ENCODE data around the gene IPO11.
"Not testable (repeated sequence)": the region's sequence is repeated elsewhere in the genome, so short reads cannot be mapped to it uniquely, and the experiment has no call there.

The IPO11 gene

GRCh38 chr5:62457071-62457470 lies 44.5 kb downstream of the IPO11 start:
- DNase-seq = no peak

- DNase-seq = no peak
Measured at GRCh38 chr5:62460578-62460983, 48.0 kb downstream of the IPO11 start.

GRCh38 chr5:62461561-62461960 lies 49.0 kb downstream of the IPO11 start:
- no peak for DNase-seq

- DNase-seq = no peak
Measured at GRCh38 chr5:62465985-62466925, 53.7 kb downstream of the IPO11 start.

GRCh38 chr5:62473209-62473608 lies 60.6 kb downstream of the IPO11 start:
- DNase-seq = no peak

- no peak for DNase-seq
Measured at GRCh38 chr5:62475072-62475471, 62.5 kb downstream of the IPO11 start.

GRCh38 chr5:62477801-62478200 lies 65.2 kb downstream of the IPO11 start:
- DNase-seq = no peak

GRCh38 chr5:62483556-62483955 lies 71.0 kb downstream of the IPO11 start:
- DNase-seq = no peak

GRCh38 chr5:62486672-62487071 lies 74.1 kb downstream of the IPO11 start:
- no peak for DNase-seq

GRCh38 chr5:62488531-62488930 lies 76.0 kb downstream of the IPO11 start:
- DNase-seq = no peak

GRCh38 chr5:62489471-62489870 lies 76.9 kb downstream of the IPO11 start:
- no peak for DNase-seq

GRCh38 chr5:62494772-62495171 lies 82.2 kb downstream of the IPO11 start:
- DNase-seq = no peak

- DNase-seq = no peak
Measured at GRCh38 chr5:62496876-62497275, 84.3 kb downstream of the IPO11 start.

GRCh38 chr5:62498961-62499360 lies 86.4 kb downstream of the IPO11 start:
- no peak for DNase-seq

GRCh38 chr5:62499756-62500155 lies 87.2 kb downstream of the IPO11 start:
- DNase-seq = no peak

- no peak for DNase-seq
Measured at GRCh38 chr5:62502456-62503101, 90.0 kb downstream of the IPO11 start.

GRCh38 chr5:62504129-62504528 lies 91.6 kb downstream of the IPO11 start:
- DNase-seq = no peak

GRCh38 chr5:62506659-62507460 lies 94.3 kb downstream of the IPO11 start:
- no peak for DNase-seq

GRCh38 chr5:62508760-62509159 lies 96.2 kb downstream of the IPO11 start:
- DNase-seq = not testable (repeated sequence)

- no peak for DNase-seq
Measured at GRCh38 chr5:62509806-62510205, 97.2 kb downstream of the IPO11 start.

GRCh38 chr5:62513085-62513484 lies 100.5 kb downstream of the IPO11 start:
- not testable (repeated sequence) for DNase-seq

GRCh38 chr5:62514510-62515119 lies 102.1 kb downstream of the IPO11 start:
- no peak for DNase-seq

GRCh38 chr5:62520812-62521211 lies 108.2 kb downstream of the IPO11 start:
- not testable (repeated sequence) for DNase-seq

Data from activated CD4-positive, alpha-beta T cell treated with anti-CD3 and anti-CD28 coated beads, Interleukin-2, amount 50 U/mL, for 1 hour (primary cell).